Measurements from ENCODE around the gene CCDC61.

- TF ChIP-seq, protein P1, sequence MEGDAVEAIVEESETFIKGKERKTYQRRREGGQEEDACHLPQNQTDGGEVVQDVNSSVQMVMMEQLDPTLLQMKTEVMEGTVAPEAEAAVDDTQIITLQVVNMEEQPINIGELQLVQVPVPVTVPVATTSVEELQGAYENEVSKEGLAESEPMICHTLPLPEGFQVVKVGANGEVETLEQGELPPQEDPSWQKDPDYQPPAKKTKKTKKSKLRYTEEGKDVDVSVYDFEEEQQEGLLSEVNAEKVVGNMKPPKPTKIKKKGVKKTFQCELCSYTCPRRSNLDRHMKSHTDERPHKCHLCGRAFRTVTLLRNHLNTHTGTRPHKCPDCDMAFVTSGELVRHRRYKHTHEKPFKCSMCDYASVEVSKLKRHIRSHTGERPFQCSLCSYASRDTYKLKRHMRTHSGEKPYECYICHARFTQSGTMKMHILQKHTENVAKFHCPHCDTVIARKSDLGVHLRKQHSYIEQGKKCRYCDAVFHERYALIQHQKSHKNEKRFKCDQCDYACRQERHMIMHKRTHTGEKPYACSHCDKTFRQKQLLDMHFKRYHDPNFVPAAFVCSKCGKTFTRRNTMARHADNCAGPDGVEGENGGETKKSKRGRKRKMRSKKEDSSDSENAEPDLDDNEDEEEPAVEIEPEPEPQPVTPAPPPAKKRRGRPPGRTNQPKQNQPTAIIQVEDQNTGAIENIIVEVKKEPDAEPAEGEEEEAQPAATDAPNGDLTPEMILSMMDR (IDR thresholded peaks at IDR 0.05) = no peak
- TF ChIP-seq POLR2A (IDR thresholded peaks at IDR 0.05) = no peak
Measured at GRCh38 chr19:46042252-46042883, 47.1 kb downstream of the CCDC61 start.
